Forelimb muscle (tissue), 1 donor: ENCODE measurements around the gene PI4KA. TPM values are rescaled to one million over a fixed set of nuclear protein-coding genes. Genes with fewer than 3 reads are reported as not detected.

Source experiments
- DNase-seq: peaks from one replicate; pipeline ENCODE4 v3.0.0-alpha.2; 2013; ENCODE audit warnings: low read depth
- polyA plus RNA-seq: library from polyadenylated mRNA; unstranded; fragments of 120-200 nt; gene quantifications from one replicate; pipeline ENCODE4 v1.2.1, GENCODE V29; 2013; ENCODE audit not compliant: insufficient read length

PI4KA gene
- polyA plus RNA-seq, 1 donor: 30.3 TPM

- DNase-seq: no peak
Observed at GRCh38 chr22:20881869-20882815, 23.5 kb upstream of the PI4KA start.

- DNase-seq: no peak
Observed at GRCh38 chr22:20881231-20881630, 22.6 kb upstream of the PI4KA start.

DNA sequence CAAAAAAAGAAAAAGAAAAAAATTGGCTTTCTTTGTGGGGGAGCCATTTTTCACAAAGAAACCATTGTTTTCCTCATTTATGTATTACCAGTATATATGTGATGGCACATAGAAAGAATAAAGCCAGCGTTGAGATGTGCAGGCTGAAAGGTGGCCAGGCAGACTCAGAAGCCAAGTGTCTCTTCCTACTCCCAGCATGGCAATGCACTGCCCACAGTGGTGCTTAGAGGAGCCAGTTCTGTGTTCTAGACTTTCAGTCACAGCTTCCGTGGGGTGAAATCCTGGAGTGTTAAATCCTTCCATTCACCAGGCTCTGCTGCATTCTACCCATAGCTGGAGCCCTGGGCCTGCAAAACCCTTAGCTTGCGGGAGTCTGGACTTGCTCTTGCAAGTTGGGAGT, 19.1 kb upstream of the PI4KA start:
- no peak for DNase-seq

DNA sequence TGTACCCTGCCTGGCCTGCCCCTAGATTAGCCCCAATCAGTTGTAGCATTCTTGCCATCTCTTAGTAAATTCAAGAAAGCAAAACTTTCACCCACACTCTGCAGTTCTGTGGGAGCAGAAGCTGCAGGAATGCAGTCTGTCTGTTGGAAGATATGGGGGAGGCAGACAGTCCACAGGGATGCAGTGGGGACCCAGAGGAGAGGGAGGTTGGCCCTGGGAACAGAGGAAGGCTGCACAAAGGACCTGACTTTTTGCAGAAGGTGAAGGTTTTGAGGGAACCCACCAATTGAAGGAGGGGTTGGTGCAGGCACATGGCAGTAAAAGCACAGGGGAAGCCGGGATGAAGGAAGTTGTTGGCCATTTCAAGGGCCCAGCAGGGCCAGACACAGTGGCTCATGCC, 16.7 kb upstream of the PI4KA start:
- DNase-seq: no peak

DNA sequence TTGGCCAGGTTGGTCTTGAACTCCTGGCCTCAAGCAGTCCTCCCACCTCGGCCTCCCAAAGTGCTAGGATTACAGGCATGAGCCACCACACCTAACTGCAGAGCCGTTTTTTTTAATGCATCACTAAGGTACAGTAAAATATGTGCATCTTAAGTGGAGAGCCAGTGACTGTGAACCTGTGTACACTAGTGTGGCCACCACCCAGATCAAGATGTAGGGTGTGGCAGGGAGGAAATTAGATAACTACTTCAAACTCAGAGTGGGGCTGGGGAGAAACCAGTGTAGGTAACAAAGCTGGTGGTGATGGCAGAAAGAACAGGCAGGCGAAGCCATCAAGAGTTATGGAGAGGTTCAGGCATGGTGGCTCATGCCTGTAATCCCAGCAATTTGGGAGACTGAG, 14.6 kb upstream of the PI4KA start:
- DNase-seq: no peak

GRCh38 chr22:20869234-20869633, 10.6 kb upstream of the PI4KA start:
- no peak for DNase-seq

DNA sequence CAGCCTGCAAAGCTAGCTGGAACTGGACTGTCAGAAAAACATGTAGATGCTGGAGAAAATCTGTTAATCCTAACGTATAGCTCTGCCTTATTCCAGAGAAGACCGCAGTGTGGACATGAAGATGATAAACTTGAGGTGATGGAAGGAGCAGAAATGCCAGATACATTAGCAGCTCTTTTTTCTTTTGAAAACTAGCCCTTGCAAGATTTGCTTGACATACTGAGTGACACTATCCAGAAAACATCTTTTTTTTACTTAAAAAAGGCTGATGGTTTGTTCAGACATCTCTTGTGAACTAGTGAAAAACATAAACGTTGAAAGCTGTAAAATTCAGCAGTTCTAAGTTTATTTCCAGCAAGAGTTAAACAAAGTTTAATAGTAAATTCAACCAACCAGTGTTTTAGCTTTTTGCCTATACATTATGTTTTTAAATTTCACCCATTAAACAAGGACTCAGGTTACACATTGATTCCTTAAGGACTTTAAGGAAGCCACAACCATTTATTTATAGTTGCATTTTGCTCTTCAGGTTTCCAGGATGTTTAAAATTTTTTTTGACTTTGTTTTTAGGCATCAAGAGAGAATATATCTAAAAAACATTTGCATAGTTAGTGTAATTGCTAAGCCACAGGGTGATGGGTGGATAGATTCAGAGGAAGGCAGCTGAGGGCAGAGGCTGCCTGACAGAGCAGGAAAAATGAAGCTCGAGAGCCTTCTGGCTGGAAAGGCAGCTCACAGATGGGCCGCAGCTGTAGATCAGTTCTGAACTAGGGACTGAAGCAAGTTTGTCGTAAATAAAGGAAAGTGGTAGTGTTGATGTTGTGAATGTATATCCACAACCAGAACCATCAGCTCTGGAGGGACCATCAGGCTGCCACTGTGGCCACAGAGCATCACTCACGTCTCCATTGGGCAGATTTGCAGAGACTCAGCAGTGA, 9.7 kb upstream of the PI4KA start:
- no peak for DNase-seq

DNA sequence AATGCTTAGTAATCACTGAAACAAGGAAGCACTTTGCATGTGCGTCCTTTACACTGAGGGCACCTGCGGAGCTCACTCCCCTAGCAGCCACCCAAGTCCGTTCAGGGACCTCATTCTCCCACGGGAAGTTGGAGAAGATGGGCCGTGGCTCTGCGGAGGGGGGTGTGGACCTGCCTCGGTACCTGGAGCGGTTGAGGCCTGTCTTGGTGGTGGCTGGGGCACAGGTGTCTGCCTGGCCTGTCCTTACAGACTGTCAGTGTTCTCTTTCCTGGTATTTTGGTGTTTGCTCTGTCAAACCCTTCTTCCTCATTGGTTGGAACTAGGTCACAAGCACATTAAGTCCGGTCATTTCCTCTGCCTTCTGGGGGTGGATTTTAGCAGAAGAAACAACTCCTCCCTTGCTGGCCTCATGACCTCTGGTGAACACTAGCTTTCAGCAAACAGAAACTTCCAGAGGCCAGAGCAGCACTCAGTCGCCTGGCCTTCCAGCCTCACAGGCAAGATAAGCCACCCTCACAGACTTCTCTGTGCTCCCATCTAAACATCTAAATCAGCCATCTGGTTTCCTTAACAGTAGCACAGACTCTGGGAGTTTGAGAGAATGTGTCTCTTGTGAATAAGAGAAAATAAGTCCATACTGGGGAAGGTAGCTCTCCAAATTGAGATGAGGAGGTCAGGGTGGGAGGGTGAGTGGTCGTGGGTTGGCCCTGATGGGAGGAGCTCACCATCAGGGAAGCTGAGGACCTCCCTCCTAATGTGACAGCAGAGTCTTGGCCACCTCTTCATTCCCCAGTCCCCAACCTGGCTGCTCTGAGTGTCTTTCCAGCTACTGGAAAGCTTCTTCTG, 8.8 kb upstream of the PI4KA start:
- DNase-seq: no peak

GRCh38 chr22:20866736-20867135, 8.1 kb upstream of the PI4KA start:
- DNase-seq: no peak

DNA sequence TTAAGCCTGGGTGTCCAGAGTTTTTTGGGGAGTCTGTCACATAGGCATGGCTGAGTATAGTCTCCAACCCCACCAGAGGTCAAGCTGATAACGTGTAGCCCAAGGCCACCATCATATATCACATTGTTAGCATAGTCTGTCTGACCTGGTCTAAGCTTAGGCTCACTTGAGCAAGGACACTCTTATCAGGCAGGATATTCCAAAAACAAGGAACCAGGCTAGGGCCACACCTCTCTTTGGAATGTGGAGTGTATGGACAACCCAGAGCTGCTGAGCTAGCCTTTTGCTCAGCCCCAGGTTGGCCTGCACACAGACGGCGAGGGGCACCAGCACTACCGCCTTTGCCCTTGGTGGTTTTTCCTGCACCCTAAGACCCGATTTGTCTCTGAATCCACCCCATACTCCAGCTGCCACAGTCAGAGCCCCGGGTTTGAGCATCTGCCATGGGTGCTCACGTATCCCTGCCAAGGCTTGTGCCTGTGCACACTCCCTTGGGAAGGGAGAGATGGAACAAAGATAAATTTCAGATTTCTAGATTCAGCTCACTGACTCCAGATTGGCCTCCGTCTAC, 7.3 kb upstream of the PI4KA start:
- DNase-seq: no peak

GRCh38 chr22:20865331-20865730, 6.7 kb upstream of the PI4KA start:
- no peak for DNase-seq

DNA sequence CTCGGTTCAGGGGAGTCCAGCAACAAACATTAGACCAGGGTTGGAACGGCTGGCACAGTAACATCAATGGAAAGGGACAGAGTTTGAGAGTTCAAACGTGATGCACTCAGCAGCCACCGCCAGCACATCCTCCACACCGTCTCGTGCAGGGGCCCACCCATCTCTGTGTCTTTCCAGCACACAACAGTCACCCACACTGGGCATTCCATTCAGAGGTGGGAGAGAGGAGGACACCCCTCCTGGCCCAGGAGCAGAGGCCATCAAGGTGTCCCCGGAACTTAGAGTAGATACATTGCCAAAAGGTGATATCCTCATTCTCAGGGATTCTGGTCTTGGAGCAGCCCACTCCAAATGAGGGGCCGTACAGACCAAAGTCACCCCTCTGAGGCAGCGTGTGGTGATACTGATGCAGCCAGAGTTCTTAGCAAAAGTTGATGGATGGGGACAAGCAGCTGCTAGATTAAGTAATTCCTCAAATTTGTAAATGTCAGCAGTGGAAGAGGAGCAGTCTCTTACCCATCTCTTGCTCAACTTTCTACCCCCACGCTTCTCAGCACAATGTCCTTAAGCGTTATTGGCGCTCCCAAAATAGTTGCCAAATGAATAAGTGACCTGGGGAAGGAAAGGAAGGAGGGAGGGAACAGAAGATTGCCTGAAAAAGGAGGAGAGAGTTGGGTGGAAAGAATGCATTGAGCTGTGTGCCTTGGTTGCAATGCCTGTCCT, 5.7 kb upstream of the PI4KA start:
- no peak for DNase-seq

- DNase-seq: no peak
Observed at GRCh38 chr22:20863366-20863765, 4.8 kb upstream of the PI4KA start.

GRCh38 chr22:20862540-20862939, 3.9 kb upstream of the PI4KA start:
- no peak for DNase-seq

- no peak for DNase-seq
Observed at GRCh38 chr22:20859615-20860014, 1.0 kb upstream of the PI4KA start.

- DNase-seq: peak; percentile 60
Observed at GRCh38 chr22:20857838-20858614, 585 bp downstream of the PI4KA start.

DNA sequence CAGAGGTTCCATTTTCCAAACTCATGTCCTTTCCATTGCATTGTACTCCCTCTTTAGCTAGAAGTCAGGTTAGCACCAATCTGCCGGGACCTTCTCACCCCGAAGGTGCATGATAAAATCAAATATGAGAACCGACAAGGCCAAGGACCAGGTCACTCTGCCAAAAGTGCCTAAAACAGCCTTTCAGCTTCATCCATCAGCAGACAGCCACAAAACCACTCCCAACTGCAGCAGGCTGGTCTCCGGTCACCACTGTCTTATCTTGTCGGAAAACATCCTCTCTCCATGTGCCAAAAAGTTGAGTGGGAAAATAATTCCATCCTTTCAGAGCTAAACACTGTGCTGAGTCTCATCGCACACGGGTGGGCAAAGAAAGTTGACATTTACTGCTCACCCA, 1.4 kb downstream of the PI4KA start:
- no peak for DNase-seq

- DNase-seq: no peak
Observed at GRCh38 chr22:20853236-20853660, 5.4 kb downstream of the PI4KA start.

DNA sequence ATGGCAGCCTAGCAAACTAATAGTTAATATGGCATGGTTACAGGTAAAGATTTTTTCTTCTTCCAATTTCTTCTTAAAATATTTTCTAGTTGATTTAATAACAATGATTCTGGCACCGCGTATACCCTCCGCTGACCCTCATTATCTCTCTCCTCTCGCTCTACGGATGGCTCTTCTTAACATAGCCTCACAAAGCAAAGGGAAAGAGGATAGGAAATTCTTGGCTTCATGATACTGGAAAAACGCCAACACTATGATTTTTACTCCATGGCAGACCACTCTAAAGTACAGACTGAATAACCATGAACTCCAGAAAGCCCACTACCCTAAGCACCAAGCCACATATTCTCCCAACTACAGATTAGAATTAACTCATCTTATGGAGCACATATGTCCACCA, 6.1 kb downstream of the PI4KA start:
- no peak for DNase-seq

DNA sequence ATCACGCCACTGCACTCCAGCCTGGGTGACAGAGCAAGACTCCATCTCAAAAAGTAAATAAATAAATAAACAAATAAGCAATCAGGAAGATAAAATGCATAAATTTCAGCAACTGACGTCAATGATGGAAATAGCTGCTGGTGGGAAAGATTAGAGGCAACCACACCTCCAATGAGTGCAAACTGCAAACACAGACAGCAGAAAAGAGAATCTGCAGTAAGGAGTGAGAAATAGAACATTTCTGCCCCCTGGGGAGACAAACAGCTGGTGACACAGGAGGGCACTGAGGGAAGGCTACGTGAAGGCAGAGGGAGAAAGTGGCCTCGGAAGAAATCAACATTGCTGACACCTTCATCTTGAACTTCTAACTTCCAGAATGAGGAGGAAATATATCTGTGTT, 6.5 kb downstream of the PI4KA start:
- DNase-seq: no peak
